Measurements from ENCODE around the gene ZSCAN22.

DNA sequence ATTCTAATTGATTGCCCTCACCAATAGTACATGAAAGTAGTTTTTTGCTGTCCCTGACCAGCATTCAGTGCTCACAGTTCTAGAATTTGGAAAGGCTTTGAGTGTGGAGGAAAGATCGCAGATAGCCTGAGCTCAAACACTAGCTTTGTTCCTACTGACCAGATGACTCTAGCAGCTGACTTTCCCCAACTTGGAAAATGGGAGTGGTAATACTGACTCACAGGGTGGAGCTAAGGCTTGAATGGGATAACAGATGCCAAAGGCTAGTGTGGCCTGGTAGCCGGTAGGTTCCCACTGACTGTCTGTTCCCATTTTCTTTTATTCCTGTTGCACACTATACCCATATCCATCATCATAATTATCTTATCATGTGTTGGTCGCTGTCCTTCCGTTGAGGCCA, 3.7 kb downstream of the ZSCAN22 start:
- TF ChIP-seq POLR2A (IDR thresholded peaks at IDR 0.05) (no peak), POLR2AphosphoS5 (IDR thresholded peaks at IDR 0.05) (no peak)
- TF ChIP-seq, protein P1, sequence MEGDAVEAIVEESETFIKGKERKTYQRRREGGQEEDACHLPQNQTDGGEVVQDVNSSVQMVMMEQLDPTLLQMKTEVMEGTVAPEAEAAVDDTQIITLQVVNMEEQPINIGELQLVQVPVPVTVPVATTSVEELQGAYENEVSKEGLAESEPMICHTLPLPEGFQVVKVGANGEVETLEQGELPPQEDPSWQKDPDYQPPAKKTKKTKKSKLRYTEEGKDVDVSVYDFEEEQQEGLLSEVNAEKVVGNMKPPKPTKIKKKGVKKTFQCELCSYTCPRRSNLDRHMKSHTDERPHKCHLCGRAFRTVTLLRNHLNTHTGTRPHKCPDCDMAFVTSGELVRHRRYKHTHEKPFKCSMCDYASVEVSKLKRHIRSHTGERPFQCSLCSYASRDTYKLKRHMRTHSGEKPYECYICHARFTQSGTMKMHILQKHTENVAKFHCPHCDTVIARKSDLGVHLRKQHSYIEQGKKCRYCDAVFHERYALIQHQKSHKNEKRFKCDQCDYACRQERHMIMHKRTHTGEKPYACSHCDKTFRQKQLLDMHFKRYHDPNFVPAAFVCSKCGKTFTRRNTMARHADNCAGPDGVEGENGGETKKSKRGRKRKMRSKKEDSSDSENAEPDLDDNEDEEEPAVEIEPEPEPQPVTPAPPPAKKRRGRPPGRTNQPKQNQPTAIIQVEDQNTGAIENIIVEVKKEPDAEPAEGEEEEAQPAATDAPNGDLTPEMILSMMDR (IDR thresholded peaks at IDR 0.05): no peak
